Raji (cell line): Measurements from ENCODE around the gene GFRA1.

Source experiments
- POLR2A ChIP-seq: IDR thresholded peaks from 2 replicates; pipeline ENCODE4 v1.6.1; 2011; ENCODE audit warnings: low read depth, low read length, control low read depth; ENCODE audit not compliant: insufficient read depth

The GFRA1 gene

GRCh38 chr10:116053910-116054309 lies 219.1 kb downstream of the GFRA1 start:
- no peak for TF ChIP-seq POLR2A

- TF ChIP-seq POLR2A = no peak
These were observed 223.1 kb downstream of the GFRA1 start for GRCh38 chr10:116049974-116050304.

- no peak for TF ChIP-seq POLR2A
These were observed 223.6 kb downstream of the GFRA1 start for GRCh38 chr10:116049158-116049973.

DNA sequence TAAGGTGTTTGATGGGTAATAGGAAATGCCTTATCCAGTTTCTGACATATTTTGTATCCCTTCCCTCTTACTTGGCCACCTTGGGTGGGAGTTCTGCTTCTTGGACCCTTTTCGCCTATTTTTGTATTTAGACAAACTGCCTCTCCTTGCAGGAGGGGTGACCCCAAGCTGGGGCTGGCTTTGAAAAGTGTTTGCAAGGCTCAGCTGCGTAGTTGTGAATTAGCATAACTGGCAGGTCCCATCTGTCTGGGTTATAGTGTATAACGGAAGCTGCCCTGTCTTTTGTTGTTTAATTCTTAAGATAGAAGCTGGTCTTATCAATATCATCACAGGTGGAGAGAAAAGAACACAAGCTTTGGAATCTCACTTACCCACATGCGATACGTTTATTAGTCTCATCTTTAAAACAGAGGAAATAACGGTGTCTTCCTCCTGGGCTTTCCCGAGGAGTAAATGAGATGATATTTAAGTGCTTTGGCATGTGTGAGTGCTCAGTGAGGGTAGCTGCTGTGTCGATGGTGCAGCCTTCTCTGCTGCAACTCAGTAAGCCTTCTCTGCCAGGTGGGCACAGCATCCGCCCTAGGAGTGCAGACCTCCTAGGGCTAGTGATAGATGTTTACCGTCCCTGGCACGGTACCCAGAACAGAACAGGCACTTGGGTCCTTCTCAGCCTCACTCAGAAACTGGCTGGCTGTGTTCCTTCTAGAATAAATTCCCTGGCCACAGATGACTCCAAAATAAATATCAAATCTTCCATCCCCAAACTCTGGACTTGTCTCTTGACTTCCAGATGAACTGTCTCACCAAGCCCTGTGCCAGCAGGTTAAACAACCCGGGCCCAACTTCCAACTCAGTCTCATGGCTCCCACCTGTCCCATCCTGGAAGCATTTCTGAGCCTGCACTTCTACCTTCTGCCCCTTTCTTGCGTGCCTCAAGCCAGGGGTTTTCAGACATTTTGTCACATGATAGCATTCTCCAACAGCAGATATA lies 227.3 kb downstream of the GFRA1 start:
- TF ChIP-seq POLR2A = no peak

GRCh38 chr10:116044801-116045248 lies 228.2 kb downstream of the GFRA1 start:
- no peak for TF ChIP-seq POLR2A

DNA sequence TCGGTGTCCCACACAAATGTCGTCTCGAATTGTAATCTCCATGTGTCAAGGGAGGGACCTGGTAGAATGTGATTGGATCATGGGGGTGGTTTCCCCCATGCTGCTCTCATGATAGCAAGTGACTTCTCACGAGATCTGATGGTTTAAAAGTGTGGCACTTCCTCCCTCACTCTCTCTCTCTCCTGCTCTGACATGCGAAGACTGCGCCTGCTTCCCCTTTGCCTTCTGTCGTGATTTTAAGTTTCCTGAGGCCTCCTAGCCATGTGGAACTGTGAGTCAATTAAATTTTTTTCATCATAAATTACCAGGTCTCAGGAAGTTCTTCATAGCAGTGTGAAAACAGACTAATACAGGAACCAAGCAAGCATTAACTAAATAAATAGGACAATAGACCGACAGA lies 229.1 kb downstream of the GFRA1 start:
- no peak for TF ChIP-seq POLR2A

- TF ChIP-seq POLR2A = no peak
These were observed 229.7 kb downstream of the GFRA1 start for GRCh38 chr10:116043304-116043703.

- no peak for TF ChIP-seq POLR2A
These were observed 231.1 kb downstream of the GFRA1 start for GRCh38 chr10:116041948-116042347.

GRCh38 chr10:116039612-116040011 lies 233.4 kb downstream of the GFRA1 start:
- TF ChIP-seq POLR2A = no peak

DNA sequence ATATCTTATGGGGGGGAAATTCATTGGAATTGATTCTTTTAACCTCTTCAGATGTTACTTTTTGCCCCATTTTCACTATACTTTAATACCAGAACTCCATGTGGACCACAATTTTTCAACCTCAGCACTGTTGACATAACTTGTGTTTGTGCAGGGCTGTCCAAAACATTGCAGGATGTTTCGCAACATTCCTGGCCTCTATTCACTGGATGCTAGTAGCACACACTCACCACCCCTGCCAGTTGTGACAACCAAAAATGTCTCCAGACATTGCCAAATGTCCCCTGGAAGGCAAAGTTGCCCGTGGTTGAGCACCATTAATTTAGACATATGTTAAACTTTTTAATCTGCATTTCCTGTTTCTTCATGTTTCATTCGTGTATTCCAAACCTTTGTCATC lies 234.7 kb downstream of the GFRA1 start:
- TF ChIP-seq POLR2A = no peak

- TF ChIP-seq POLR2A = no peak
These were observed 242.4 kb downstream of the GFRA1 start for GRCh38 chr10:116030576-116030975.

DNA sequence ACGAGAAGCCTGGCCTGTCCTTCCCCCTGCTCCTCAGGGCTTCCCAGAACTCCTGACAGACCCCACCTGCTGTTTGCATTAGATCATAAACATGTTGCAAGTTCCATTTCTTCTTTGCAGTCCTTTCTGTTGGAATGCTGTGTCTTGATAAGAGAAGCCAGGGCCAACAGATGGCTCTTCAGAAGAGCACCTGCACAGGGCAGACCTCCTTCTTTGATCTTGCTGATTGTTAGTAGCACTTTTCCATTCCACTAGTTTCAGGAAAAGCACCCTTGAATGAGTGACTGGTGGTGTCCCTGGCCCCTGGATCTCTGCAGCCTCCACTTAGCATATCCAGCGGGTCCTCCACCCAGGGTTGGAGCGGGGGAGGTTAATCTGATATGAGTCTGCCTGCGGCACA lies 243.2 kb downstream of the GFRA1 start:
- no peak for TF ChIP-seq POLR2A

- no peak for TF ChIP-seq POLR2A
These were observed 245.7 kb downstream of the GFRA1 start for GRCh38 chr10:116027355-116027754.

DNA sequence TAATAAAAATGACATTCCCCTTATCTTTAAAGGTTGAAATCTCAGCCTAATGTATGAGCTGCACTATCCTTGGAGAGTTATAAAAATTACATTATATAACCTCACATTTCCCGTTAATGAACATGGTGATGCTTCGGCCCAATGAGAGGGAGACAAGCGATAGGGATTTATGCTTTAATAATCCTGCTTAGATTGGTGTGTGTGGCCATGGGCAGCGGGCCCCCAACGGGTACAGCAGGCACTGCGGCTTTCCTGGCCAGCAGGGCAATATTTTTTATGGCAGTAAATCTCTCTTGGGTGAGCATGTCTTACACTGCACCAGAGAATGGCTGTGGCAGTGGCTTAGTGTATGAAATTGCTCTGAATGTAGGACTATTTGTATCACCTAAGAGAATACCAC lies 246.3 kb downstream of the GFRA1 start:
- no peak for TF ChIP-seq POLR2A

- TF ChIP-seq POLR2A = no peak
These were observed 246.7 kb downstream of the GFRA1 start for GRCh38 chr10:116026315-116026714.
